NCI-H2081 (cell line): ENCODE results near the gene AKT3.
"Not testable (repeated sequence)": the region's sequence is repeated elsewhere in the genome, so short reads cannot be mapped to it uniquely, and the experiment has no call there.

Experiments used
- DNase-seq, 2 experiments: peaks; one replicate each; lab custom pipeline; 2025; lab: John Stamatoyannopoulos, UW

Gene AKT3

DNA sequence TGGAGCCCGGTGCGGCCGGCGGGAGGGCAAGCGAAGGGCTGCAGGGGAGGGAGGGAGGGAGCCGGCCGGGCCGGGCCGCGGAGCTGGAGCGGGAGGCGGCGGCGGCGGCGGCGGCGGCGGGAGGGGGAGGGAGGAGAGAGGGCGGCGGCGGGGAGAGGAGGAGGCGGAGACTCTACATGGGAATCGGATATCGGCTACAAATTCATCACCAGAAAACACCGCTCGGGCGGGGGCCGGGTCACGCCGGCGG lies at the start of gene AKT3:
AKT3 (minus strand) TSS at position 42 of the 250 bp plus-strand sequence. CDS start 7,073 bp downstream, outside the sequence.
- peak; percentile 90 to 94 for DNase-seq

DNA sequence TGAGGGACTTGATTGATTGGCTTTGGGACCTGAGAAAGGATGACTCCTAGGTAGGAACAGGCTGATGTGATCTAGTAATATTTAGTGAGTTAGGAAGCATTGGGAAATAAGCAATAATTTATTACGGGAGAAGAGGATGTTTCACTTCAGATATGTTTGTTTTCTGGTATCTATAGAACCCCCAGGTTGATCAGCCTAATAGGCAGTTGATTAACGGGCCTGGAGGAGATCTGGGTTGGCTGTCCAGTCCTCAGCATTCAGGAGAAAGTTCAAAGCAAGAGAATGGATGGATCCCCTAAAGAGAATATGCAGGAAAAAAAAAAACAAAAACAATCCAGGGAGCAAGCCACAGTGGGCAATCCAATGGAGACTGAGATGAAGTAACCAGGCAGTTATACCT lies 48.2 kb upstream of the AKT3 start:
- no peak for DNase-seq

- no peak for DNase-seq
Observed at GRCh38 chr1:243896313-243896712, 46.3 kb upstream of the AKT3 start.

DNA sequence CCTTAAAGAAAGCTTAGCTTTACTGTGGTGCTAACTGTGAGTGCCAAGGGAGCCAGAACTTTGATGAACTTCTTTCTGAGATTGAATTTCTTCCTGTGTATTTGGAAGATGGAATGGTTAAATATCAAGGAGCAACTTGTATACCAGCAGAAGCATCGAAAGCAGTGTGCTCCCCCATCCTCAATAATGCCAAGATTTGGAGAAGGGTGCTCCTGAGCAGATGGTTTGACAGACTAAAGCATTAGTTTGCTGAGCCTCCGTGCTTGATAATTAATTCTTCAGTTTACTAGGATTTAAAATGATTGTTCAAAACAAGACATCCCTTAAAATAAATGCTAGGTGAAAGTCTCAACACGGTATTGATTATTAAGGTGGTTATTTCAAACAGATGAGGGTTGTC lies 42.4 kb upstream of the AKT3 start:
- DNase-seq: no peak

- no peak for DNase-seq
Observed at GRCh38 chr1:243890576-243890975, 40.5 kb upstream of the AKT3 start.

GRCh38 chr1:243885806-243886205 lies 35.8 kb upstream of the AKT3 start:
- no peak for DNase-seq

DNA sequence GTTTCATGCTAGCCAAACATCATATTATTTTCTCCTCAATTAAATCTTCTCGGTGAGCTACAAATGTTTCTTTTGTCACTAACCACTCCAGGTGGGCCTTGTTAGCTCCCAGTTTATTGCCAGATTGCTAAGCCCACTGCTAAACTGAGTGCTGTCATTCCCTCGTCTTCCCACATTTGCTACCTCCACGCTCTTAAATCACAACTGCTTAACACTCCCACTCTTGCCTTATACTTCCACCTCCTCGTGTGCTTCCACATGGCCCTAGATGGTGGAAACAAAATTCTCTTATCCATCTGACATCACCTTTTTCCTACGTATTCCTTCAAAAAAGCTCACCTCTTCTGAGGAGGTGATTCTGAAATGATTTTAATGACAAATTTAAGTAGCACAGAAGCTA lies 34.6 kb upstream of the AKT3 start:
- no peak for DNase-seq

DNA sequence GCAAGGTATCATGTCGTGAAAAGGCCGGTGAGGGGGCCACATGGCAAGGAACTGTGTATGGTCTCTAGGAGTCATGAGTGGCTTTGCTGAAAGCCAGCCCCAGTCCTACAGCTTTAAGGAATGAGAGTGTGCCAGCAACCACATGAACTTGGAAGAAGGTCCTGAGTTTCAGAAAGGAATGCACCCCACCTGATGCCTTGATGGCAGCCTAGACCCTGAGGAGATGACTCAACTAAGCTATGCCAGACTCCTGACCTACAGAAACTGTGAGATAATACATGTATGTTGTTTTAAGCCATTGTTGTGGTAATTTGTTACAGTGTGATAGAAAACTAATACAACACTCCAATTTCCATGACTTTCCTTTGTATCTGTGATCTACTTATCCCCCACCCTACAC lies 33.5 kb upstream of the AKT3 start:
- DNase-seq: no peak

DNA sequence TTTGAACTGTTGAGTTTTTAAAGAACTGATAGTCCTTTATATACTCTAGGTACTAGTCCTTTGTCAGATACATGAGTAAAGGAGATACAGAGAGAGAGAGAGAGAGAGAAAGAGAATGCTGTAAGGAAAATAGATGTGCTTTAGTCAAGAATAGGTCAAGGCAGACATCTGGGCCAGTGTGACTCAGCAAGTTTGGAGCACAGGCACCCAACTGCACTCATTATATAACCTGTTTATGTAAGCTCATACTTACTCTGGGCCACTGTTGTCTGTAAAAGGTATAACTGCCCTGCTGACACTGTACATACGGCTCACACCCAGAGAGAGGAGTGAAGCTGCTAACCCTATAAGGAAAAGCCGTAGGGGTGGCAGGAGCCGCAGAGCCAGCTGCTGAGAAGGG lies 32.2 kb upstream of the AKT3 start:
- no peak for DNase-seq

GRCh38 chr1:243877058-243877457 lies 27.0 kb upstream of the AKT3 start:
- not testable (repeated sequence) for DNase-seq

GRCh38 chr1:243855616-243856318 lies 5.7 kb upstream of the AKT3 start:
- DNase-seq: no peak

DNA sequence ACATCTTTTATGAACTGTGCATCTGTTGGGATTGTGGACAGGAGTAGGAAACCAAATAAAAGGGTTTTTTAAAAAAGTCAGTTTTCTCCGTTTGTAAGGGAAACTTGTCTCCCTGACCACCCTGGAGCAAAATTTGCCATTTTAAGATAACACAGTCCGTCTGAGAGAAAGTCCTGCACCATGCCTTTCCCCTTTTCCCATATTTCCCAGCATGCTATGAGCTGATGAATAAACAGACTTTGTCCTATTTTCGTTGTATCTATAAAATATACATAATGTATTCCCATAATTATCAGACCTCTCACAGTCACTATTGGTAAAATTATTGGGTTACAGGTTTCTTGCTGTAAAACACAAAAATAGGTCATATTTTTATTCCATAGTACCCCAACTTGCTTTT lies 1.7 kb upstream of the AKT3 start:
- peak in 1 of 2 experiments; percentile 31 for DNase-seq

DNA sequence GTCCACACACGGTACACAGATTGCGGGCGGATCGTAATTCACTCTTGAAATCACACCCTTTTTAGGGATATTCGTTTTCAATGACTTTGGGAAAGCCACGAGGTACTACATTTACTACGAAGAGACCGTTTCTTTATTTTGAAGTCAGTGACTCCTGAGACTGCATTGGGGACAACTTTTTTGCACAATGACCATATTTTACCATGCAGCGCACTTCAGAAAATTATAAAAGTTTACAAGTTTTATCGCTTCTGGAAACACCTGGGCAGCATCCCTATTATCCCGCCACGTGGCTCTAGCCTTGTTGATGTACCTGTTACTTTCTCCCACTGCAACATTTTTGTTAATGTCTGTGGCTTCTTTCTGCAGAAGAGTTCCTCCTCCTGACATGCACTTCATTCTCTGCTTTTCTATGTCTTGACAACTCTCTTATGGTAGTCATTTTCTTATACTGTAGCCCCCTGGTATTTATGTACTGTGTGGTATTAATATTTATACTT lies 1.3 kb upstream of the AKT3 start:
- peak in 1 of 2 experiments; percentile 37 for DNase-seq

- peak; percentile 90 to 94 for DNase-seq
Observed at GRCh38 chr1:243850452-243851256, 611 bp upstream of the AKT3 start.

- DNase-seq: peak; percentile 57 to 66
Observed at GRCh38 chr1:243849421-243850201, 432 bp downstream of the AKT3 start.

GRCh38 chr1:243848858-243849420 lies 1.1 kb downstream of the AKT3 start:
- peak; percentile 47 to 66 for DNase-seq

- DNase-seq: peak in 1 of 2 experiments; percentile 2
Observed at GRCh38 chr1:243848165-243848857, 1.7 kb downstream of the AKT3 start.

GRCh38 chr1:243846761-243847160 lies 3.3 kb downstream of the AKT3 start:
- no peak for DNase-seq

- DNase-seq: no peak
Observed at GRCh38 chr1:243845888-243846287, 4.2 kb downstream of the AKT3 start.

GRCh38 chr1:243844186-243844585 lies 5.9 kb downstream of the AKT3 start:
- no peak for DNase-seq

GRCh38 chr1:243842978-243843511 lies 7.0 kb downstream of the AKT3 start:
- no peak for DNase-seq
